Activated CD8-positive, alpha-beta T cell treated with anti-CD3 and anti-CD28 coated beads for 36 hours (primary cell): Measurements from ENCODE around the gene TMEM143. TPM values are rescaled to one million over a fixed set of nuclear protein-coding genes. Genes with fewer than 3 reads are reported as not detected.
"Not testable (repeated sequence)": the region's sequence is repeated elsewhere in the genome, so short reads cannot be mapped to it uniquely, and the experiment has no call there.

Experiments
- ATAC-seq: fragments of 200-7000 bp; cut with Tn5 transposase; one replicate; pipeline ENCODE4 v1.10.0; 2021; ENCODE audit warnings: mild to moderate bottlenecking, moderate library complexity
- CTCF ChIA-PET: fragments of 350-600 bp; sonication (Branson Sonifier 250); formaldehyde crosslinking; loops from one replicate; lab custom pipeline; 2021; ENCODE audit warnings: antibody characterized with exemption; lab: Charles Lee
- POLR2A ChIA-PET: fragments of 350-600 bp; sonication (Branson Sonifier 250); formaldehyde crosslinking; loops from one replicate; lab custom pipeline; 2021; ENCODE audit warnings: antibody characterized with exemption; lab: Charles Lee
- DNase-seq: peaks from one replicate; pipeline ENCODE4 v3.0.0-alpha.2; 2020
- H3K27ac Mint-ChIP-seq: one replicate; pipeline ENCODE4 v1.8.0; 2021; ENCODE audit warnings: mild to moderate bottlenecking, mixed read lengths
- H3K27me3 Mint-ChIP-seq: one replicate; pipeline ENCODE4 v1.8.0; 2021; ENCODE audit warnings: mixed read lengths
- H3K36me3 Mint-ChIP-seq: one replicate; pipeline ENCODE4 v1.8.0; 2021; ENCODE audit warnings: low read depth, mixed read lengths
- H3K4me1 Mint-ChIP-seq: one replicate; pipeline ENCODE4 v1.8.0; 2021; ENCODE audit warnings: low read depth, mixed read lengths
- H3K4me3 Mint-ChIP-seq: one replicate; pipeline ENCODE4 v1.8.0; 2021; ENCODE audit warnings: mild to moderate bottlenecking, moderate library complexity, mixed read lengths
- H3K9me3 Mint-ChIP-seq: one replicate; pipeline ENCODE4 v1.8.0; 2021; ENCODE audit warnings: mixed read lengths
- intact Hi-C: fragments of 100-400 bp; cut with micrococcal nuclease; formaldehyde crosslinking; loops from one replicate; pipeline ENCODE4 v1.10.0; 2022
- total RNA-seq, 2 experiments: library from RNA; stranded (reverse); gene quantifications; one replicate each; pipeline ENCODE4 v1.2.3, GENCODE V29; 2021
- TF ChIP-seq, protein P1 (sequence below): fragments of 200-600 bp; IDR thresholded peaks from one replicate; pipeline ENCODE4 v1.8.0; 2022; ENCODE audit warnings: antibody characterized with exemption, mild to moderate bottlenecking

The TMEM143 gene
- total RNA-seq, 2 experiments from 2014 or later: 19.4 to 21.7 TPM

- Mint-ChIP-seq H3K36me3 (no peaks in the 10 kb centered on the region), H3K4me3 (no peak overlapping the region), H3K27me3 (peaks cover 41% of the 10 kb centered on the region), H3K9me3 (peaks cover 6% of the 10 kb centered on the region), H3K27ac (no peak overlapping the region), H3K4me1 (peaks cover 43% of the 10 kb centered on the region)
- ChIA-PET POLR2A (interaction anchor here (1.3 kb wide), 2 partner anchors 70 to 75 kb away, joined by 3 to 4 read pairs; partner anchors contain the start of gene EMP3), CTCF (interaction anchor here (1.0 to 3.1 kb wide), 2 partner anchors 44 to 94 kb away, joined by 3 to 8 read pairs; no protein-coding TSS in a partner anchor)
- intact Hi-C loops: no loop called here
- ATAC-seq (no peak), DNase-seq (no peak)
- TF ChIP-seq, protein P1, sequence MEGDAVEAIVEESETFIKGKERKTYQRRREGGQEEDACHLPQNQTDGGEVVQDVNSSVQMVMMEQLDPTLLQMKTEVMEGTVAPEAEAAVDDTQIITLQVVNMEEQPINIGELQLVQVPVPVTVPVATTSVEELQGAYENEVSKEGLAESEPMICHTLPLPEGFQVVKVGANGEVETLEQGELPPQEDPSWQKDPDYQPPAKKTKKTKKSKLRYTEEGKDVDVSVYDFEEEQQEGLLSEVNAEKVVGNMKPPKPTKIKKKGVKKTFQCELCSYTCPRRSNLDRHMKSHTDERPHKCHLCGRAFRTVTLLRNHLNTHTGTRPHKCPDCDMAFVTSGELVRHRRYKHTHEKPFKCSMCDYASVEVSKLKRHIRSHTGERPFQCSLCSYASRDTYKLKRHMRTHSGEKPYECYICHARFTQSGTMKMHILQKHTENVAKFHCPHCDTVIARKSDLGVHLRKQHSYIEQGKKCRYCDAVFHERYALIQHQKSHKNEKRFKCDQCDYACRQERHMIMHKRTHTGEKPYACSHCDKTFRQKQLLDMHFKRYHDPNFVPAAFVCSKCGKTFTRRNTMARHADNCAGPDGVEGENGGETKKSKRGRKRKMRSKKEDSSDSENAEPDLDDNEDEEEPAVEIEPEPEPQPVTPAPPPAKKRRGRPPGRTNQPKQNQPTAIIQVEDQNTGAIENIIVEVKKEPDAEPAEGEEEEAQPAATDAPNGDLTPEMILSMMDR: no peak
These were observed 31.4 kb upstream of the TMEM143 start for GRCh38 chr19:48395170-48395455.

GRCh38 chr19:48394331-48395169 lies 30.8 kb upstream of the TMEM143 start:
- H3K9me3 Mint-ChIP-seq: peaks cover 5% of the 10 kb centered on the region
- TF ChIP-seq, protein P1: no peak
- ChIA-PET POLR2A (interaction anchor here (0.6 to 1.3 kb wide), 4 partner anchors 9 to 195 kb away, joined by 3 to 4 read pairs (median 3); partner anchors contain the start of gene EMP3), CTCF (interaction anchor here (1.0 to 3.1 kb wide), 4 partner anchors 13 to 95 kb away, joined by 3 to 8 read pairs (median 4); partner anchors contain the start of genes SYNGR4 and TMEM143)
- H3K36me3 Mint-ChIP-seq: no peaks in the 10 kb centered on the region
- H3K4me1 Mint-ChIP-seq: peaks cover 39% of the 10 kb centered on the region
- ATAC-seq: no peak
- DNase-seq: no peak
- H3K27me3 Mint-ChIP-seq: peaks cover 41% of the 10 kb centered on the region
- intact Hi-C loops: no loop called here
- H3K27ac Mint-ChIP-seq: no peak overlapping the region
- peak overlapping the region; percentile 15 for H3K4me3 Mint-ChIP-seq

DNA sequence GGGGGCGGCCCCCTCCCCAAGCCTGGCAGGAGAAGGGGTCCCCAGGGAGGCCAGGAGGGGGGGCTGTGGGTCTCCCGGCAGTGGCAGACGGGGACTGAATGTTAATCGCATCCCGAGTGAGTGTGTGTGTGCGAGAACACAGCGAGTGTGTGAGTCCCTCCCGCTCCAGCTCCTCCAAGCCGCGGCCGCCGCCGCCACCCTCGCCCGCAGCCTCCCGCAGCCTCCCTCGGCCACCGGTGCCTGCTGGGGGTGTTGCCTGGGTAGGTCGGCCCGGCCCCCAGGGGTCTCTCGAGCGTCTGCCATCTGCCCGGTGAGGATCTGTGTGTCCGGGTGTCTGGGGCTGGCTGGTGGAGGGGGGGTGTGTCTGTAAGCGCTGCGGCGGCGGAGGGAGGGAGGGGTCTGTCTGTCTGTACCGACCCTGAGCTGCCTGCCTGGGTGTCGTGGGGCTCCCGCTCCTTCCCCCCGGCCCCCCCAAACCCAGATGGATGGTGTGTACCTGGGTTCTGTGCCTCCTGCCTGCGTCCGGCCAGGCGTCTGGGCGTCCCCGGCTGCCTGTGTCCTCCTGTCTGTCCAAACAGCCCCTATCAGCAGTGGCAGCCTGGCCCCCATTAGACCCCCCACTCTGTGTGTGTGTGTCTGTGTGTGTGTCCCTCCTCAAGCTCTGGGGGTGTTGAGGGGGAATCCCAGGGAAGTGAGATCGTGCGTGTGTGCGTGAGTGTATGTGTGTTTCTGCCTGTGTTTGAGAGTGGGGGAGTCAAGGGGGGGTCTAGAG lies 30.0 kb upstream of the TMEM143 start, which contains the start of gene GRIN2D:
TSS of gene GRIN2D (plus strand) at position 110 of the 772 bp plus-strand sequence. CDS start 4,725 bp downstream, outside the sequence.
- intact Hi-C loops: no loop called here

GRCh38 chr19:48392860-48393558 lies 29.3 kb upstream of the TMEM143 start:
- Mint-ChIP-seq H3K4me3 (no peak overlapping the region), H3K36me3 (peaks cover 7% of the 10 kb centered on the region), H3K4me1 (peaks cover 35% of the 10 kb centered on the region), H3K27ac (no peak overlapping the region), H3K9me3 (no peaks in the 10 kb centered on the region), H3K27me3 (peaks cover 40% of the 10 kb centered on the region)
- DNase-seq (no peak), ATAC-seq (no peak)
- intact Hi-C loops: no loop called here
- POLR2A ChIA-PET: interaction anchor here (0.8 kb wide), 1 partner anchor 60 kb away, joined by 3 read pairs; no protein-coding TSS in a partner anchor
- CTCF ChIA-PET: interaction anchor here (1.0 to 3.1 kb wide), 3 partner anchors 22 to 42 kb away, joined by 4 to 8 read pairs (median 5); partner anchors contain the start of genes SYNGR4 and TMEM143
- TF ChIP-seq, protein P1: no peak

More for the DNA sequence above, 30.0 kb upstream of the TMEM143 start, which contains the start of gene GRIN2D:
- Mint-ChIP-seq H3K4me1 (peaks cover 36% of the 10 kb centered on the region), H3K27me3 (peaks cover 41% of the 10 kb centered on the region), H3K9me3 (no peaks in the 10 kb centered on the region), H3K36me3 (no peaks in the 10 kb centered on the region), H3K27ac (no peak within 1 kb of the TSS), H3K4me3 (peak within 1 kb of the TSS; percentile 15)
- ChIA-PET POLR2A (interaction anchor here (0.6 to 0.8 kb wide), 3 partner anchors 8 to 196 kb away, joined by 3 read pairs; no protein-coding TSS in a partner anchor), CTCF (interaction anchor here (1.0 to 3.1 kb wide), 4 partner anchors 13 to 43 kb away, joined by 3 to 8 read pairs (median 4); partner anchors contain the start of genes SYNGR4 and TMEM143)
- ATAC-seq: no peak
- TF ChIP-seq, protein P1: no peak
- DNase-seq: peak; percentile 41

DNA sequence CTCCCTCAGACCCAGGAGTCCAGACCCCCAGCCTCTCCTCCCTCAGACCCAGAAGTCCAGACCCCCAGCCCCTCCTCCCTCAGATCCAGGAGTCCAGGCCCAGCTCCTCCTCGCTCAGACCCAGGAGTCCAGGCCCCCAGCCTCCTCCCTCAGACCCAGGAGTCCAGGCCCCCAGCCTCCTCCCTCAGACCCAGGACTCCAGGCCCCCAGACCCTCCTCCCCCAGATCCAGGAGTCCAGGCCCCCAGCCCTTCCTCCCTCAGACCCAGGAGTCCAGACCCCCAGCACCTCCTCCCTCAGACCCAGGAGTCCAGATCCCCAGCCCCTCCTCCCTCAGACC lies 28.2 kb upstream of the TMEM143 start:
- intact Hi-C loops, ATAC-seq, H3K27ac Mint-ChIP-seq, H3K9me3 Mint-ChIP-seq, DNase-seq: not testable (repeated sequence)
- peaks cover 15% of the 10 kb centered on the region for H3K36me3 Mint-ChIP-seq
- ChIA-PET CTCF (interaction anchor here (0.6 to 2.4 kb wide), 36 partner anchors 9 to 1185 kb away, joined by 3 to 25 read pairs (median 4); partner anchors contain the start of genes GRWD1, SYNGR4 and TMEM143), POLR2A (interaction anchor here (1.1 to 2.1 kb wide), 3 partner anchors 11 to 27 kb away, joined by 3 to 7 read pairs (median 3); partner anchors contain the start of gene SYNGR4)
- H3K27me3 Mint-ChIP-seq: peaks cover 31% of the 10 kb centered on the region
- H3K4me1 Mint-ChIP-seq: peaks cover 26% of the 10 kb centered on the region
- peak overlapping the region; percentile 91 for H3K4me3 Mint-ChIP-seq
